Measurements from ENCODE around the gene KLHL3. TPM values are rescaled to one million over a fixed set of nuclear protein-coding genes. Genes with fewer than 3 reads are reported as not detected.

Gene KLHL3
- total and polyA plus RNA-seq, 2 experiments from 2014 or later: 4.9 to 10.8 TPM

DNA sequence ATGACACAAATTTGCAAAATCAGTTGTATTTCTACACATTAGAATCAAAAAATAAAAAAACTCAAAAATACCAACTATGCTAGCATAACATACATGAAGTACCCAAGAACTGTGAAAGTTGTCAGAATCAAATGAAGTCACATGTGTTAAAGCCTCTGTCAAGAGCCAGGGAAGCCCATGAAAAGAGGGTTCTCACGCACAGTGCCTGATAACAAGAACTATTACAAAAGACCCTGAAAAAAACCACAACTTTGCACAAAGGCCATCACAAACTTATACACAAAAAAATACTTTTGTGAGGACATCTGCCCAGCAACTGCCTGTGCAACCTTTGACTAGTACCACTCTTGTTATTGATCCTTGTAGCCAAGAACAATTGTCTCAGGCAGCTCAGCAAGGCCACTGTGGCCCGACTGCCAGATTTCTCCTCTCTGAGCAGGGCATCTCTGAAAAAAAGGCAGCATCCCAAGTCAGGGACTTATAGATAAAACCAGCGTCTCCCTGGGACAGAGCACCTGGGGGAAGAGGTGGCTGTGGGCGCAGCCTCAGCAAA, 47.2 kb upstream of the KLHL3 start (continued):
- TF ChIP-seq, protein P1, sequence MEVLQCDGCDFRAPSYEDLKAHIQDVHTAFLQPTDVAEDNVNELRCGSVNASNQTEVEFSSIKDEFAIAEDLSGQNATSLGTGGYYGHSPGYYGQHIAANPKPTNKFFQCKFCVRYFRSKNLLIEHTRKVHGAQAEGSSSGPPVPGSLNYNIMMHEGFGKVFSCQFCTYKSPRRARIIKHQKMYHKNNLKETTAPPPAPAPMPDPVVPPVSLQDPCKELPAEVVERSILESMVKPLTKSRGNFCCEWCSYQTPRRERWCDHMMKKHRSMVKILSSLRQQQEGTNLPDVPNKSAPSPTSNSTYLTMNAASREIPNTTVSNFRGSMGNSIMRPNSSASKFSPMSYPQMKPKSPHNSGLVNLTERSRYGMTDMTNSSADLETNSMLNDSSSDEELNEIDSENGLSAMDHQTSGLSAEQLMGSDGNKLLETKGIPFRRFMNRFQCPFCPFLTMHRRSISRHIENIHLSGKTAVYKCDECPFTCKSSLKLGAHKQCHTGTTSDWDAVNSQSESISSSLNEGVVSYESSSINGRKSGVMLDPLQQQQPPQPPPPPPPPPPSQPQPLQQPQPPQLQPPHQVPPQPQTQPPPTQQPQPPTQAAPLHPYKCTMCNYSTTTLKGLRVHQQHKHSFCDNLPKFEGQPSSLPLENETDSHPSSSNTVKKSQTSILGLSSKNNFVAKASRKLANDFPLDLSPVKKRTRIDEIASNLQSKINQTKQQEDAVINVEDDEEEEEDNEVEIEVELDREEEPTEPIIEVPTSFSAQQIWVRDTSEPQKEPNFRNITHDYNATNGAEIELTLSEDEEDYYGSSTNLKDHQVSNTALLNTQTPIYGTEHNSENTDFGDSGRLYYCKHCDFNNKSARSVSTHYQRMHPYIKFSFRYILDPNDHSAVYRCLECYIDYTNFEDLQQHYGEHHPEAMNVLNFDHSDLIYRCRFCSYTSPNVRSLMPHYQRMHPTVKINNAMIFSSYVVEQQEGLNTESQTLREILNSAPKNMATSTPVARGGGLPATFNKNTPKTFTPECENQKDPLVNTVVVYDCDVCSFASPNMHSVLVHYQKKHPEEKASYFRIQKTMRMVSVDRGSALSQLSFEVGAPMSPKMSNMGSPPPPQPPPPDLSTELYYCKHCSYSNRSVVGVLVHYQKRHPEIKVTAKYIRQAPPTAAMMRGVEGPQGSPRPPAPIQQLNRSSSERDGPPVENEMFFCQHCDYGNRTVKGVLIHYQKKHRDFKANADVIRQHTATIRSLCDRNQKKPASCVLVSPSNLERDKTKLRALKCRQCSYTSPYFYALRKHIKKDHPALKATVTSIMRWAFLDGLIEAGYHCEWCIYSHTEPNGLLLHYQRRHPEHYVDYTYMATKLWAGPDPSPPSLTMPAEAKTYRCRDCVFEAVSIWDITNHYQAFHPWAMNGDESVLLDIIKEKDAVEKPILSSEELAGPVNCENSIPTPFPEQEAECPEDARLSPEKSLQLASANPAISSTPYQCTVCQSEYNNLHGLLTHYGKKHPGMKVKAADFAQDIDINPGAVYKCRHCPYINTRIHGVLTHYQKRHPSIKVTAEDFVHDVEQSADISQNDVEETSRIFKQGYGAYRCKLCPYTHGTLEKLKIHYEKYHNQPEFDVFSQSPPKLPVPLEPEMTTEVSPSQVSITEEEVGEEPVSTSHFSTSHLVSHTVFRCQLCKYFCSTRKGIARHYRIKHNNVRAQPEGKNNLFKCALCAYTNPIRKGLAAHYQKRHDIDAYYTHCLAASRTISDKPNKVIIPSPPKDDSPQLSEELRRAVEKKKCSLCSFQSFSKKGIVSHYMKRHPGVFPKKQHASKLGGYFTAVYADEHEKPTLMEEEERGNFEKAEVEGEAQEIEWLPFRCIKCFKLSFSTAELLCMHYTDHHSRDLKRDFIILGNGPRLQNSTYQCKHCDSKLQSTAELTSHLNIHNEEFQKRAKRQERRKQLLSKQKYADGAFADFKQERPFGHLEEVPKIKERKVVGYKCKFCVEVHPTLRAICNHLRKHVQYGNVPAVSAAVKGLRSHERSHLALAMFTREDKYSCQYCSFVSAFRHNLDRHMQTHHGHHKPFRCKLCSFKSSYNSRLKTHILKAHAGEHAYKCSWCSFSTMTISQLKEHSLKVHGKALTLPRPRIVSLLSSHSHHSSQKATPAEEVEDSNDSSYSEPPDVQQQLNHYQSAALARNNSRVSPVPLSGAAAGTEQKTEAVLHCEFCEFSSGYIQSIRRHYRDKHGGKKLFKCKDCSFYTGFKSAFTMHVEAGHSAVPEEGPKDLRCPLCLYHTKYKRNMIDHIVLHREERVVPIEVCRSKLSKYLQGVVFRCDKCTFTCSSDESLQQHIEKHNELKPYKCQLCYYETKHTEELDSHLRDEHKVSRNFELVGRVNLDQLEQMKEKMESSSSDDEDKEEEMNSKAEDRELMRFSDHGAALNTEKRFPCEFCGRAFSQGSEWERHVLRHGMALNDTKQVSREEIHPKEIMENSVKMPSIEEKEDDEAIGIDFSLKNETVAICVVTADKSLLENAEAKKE (CRISPR knock-in tag; IDR thresholded peaks at IDR 0.05): no peak
- TF ChIP-seq, protein P2, sequence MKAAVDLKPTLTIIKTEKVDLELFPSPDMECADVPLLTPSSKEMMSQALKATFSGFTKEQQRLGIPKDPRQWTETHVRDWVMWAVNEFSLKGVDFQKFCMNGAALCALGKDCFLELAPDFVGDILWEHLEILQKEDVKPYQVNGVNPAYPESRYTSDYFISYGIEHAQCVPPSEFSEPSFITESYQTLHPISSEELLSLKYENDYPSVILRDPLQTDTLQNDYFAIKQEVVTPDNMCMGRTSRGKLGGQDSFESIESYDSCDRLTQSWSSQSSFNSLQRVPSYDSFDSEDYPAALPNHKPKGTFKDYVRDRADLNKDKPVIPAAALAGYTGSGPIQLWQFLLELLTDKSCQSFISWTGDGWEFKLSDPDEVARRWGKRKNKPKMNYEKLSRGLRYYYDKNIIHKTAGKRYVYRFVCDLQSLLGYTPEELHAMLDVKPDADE (IDR thresholded peaks at IDR 0.05): no peak
- TF ChIP-seq ZNF331 (CRISPR knock-in tag; IDR thresholded peaks at IDR 0.05; ENCODE audit: low read depth): no peak
- TF ChIP-seq ZNF114 (CRISPR knock-in tag; IDR thresholded peaks at IDR 0.05): no peak

DNA sequence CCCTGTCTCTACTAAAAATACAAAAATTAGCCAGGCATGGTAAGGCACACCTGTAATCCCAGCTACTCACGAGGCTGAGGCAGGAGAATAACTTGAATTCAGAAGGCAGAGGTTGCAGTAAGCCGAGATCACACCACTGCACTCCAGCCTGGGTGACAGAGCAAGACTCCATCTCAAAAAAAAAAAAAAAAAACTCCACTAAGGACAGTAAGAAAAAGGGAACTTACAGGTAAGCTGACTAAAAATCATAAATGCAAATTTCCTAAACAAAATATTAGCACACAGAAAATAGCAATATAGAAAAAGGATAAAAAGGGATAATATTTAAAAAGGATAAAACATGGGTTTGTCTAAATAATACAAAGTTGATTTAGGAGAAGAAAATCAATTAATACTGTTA, 46.2 kb upstream of the KLHL3 start:
- H3K9me2 ChIP-seq (ENCODE audit: insufficient read depth): no peaks in the 10 kb centered on the region
- H3K79me2 ChIP-seq (replicated peaks; ENCODE audit: insufficient read depth): no peaks in the 10 kb centered on the region
- TF ChIP-seq, protein P1 (CRISPR knock-in tag; IDR thresholded peaks at IDR 0.05): no peak
- H3K36me3 Mint-ChIP-seq (ENCODE audit: low read depth): no peaks in the 10 kb centered on the region
- ATAC-seq: no peak
- H3K36me3 ChIP-seq (ENCODE audit: insufficient read depth): no peaks in the 10 kb centered on the region
- H2AFZ ChIP-seq: no peak overlapping the region
- no peaks in the 10 kb centered on the region for H3K4me1 ChIP-seq (ENCODE audit: insufficient read depth)
- H3K27ac ChIP-seq (ENCODE audit: low read depth): no peak overlapping the region
- DNase-seq (ENCODE audit: low spot score): no peak
- no peaks in the 10 kb centered on the region for H3F3A ChIP-seq (replicated peaks; ENCODE audit: low read depth)
- no peaks in the 10 kb centered on the region for H4K20me1 ChIP-seq (replicated peaks; ENCODE audit: insufficient read depth)
- H3K27me3 ChIP-seq (ENCODE audit: insufficient read depth): no peaks in the 10 kb centered on the region
- no peak overlapping the region for H3K4me3 Mint-ChIP-seq
- no peaks in the 10 kb centered on the region for H3K27me3 Mint-ChIP-seq (ENCODE audit: insufficient read depth, low read depth, poor library complexity)
- no peak overlapping the region for H3K4me2 ChIP-seq
- H3K9me3 Mint-ChIP-seq: no peaks in the 10 kb centered on the region
- no peak overlapping the region for H3K27ac Mint-ChIP-seq
- H3K4me3 ChIP-seq: no peak overlapping the region
- no peaks in the 10 kb centered on the region; the same call in 2 of the 3 replicates for H3K4me1 Mint-ChIP-seq

All from GM23338 (cell line).